WTC11 (cell line): Measurements from ENCODE around the gene HPCAL1. TPM values are rescaled to one million over a fixed set of nuclear protein-coding genes. Genes with fewer than 3 reads are reported as not detected.

Source experiments
- ATAC-seq: fragments of 200-7000 bp; cut with Tn5 transposase; 2 replicates; pipeline ENCODE4 v1.10.0; 2021; ENCODE audit warnings: mild to moderate bottlenecking, moderate library complexity
- CTCF ChIA-PET: fragments of 300-600 bp; sonication (Branson Sonifier 250); formaldehyde crosslinking; loops from one replicate; lab custom pipeline; 2021; ENCODE audit warnings: antibody characterized with exemption; lab: Charles Lee
- POLR2A ChIA-PET: fragments of 350-600 bp; sonication (Branson Sonifier 250); formaldehyde crosslinking; loops from one replicate; lab custom pipeline; 2021; ENCODE audit warnings: antibody characterized with exemption; lab: Charles Lee
- DNase-seq: peaks from one replicate; pipeline ENCODE4 v3.0.0; 2021; ENCODE audit warnings: low spot score
- H3K27ac Mint-ChIP-seq: 2 replicates; pipeline ENCODE4 v1.8.0; 2021; ENCODE audit warnings: mixed read lengths
- H3K27me3 Mint-ChIP-seq: 2 replicates; pipeline ENCODE4 v1.8.0; 2021; ENCODE audit warnings: low read depth, mild to moderate bottlenecking, moderate library complexity, mixed read lengths
- H3K36me3 Mint-ChIP-seq: 2 replicates; pipeline ENCODE4 v1.8.0; 2021; ENCODE audit warnings: mixed read lengths
- H3K4me1 Mint-ChIP-seq: 2 replicates; pipeline ENCODE4 v1.8.0; 2022; ENCODE audit warnings: mixed read lengths
- H3K4me3 Mint-ChIP-seq: 2 replicates; pipeline ENCODE4 v1.8.0; 2021; ENCODE audit warnings: mild to moderate bottlenecking, moderate library complexity, mixed read lengths
- H3K9me3 Mint-ChIP-seq: 2 replicates; pipeline ENCODE4 v1.8.0; 2021; ENCODE audit warnings: mixed read lengths
- ATF3 ChIP-seq: sonication (generic); formaldehyde crosslinking; conservative IDR thresholded peaks from 2 replicates; pipeline ENCODE4 v1.8.1; 2022; ENCODE audit warnings: mild to moderate bottlenecking, missing genetic modification reagents
- CDX4 ChIP-seq: fragments of 250-450 bp; sonication (Bioruptor Pico); IDR thresholded peaks from 2 replicates; pipeline ENCODE4 v1.9.0; 2021; ENCODE audit warnings: moderate library complexity, mild to moderate bottlenecking, inconsistent platforms, borderline replicate concordance
- CREM ChIP-seq: sonication (generic); formaldehyde crosslinking; IDR thresholded peaks from 2 replicates; pipeline ENCODE4 v1.8.1; 2022; ENCODE audit warnings: mild to moderate bottlenecking, missing genetic modification reagents, moderate library complexity
- FOXJ3 ChIP-seq: sonication (generic); formaldehyde crosslinking; IDR thresholded peaks from 2 replicates; pipeline ENCODE4 v1.9.0; 2021; ENCODE audit warnings: missing genetic modification reagents, mild to moderate bottlenecking, borderline replicate concordance
- FOXP1 ChIP-seq: sonication (generic); formaldehyde crosslinking; IDR thresholded peaks from 2 replicates; pipeline ENCODE4 v1.8.0; 2022; ENCODE audit warnings: missing genetic modification reagents, mild to moderate bottlenecking, moderate library complexity, borderline replicate concordance
- FOXP4 ChIP-seq: sonication (generic); formaldehyde crosslinking; IDR thresholded peaks from 2 replicates; pipeline ENCODE4 v1.8.0; 2022; ENCODE audit warnings: mild to moderate bottlenecking, missing genetic modification reagents
- GRHL2 ChIP-seq: fragments of 250-450 bp; sonication (Bioruptor Pico); IDR thresholded peaks from 2 replicates; pipeline ENCODE4 v1.8.0; 2022; ENCODE audit warnings: mild to moderate bottlenecking, moderate library complexity; ENCODE audit not compliant: insufficient replicate concordance, severe bottlenecking
- GTF2I ChIP-seq: fragments of 250-450 bp; sonication (Bioruptor Pico); conservative IDR thresholded peaks from 2 replicates; pipeline ENCODE4 v1.4.0; 2021; ENCODE audit warnings: mild to moderate bottlenecking
- HMGXB4 ChIP-seq: sonication (generic); formaldehyde crosslinking; IDR thresholded peaks from 2 replicates; pipeline ENCODE4 v1.8.1; 2023; ENCODE audit warnings: mild to moderate bottlenecking, moderate library complexity, missing genetic modification reagents
- JUN ChIP-seq: sonication (generic); formaldehyde crosslinking; IDR thresholded peaks from 2 replicates; pipeline ENCODE4 v1.8.0; 2023; ENCODE audit warnings: mild to moderate bottlenecking, missing genetic modification reagents
- KAT7 ChIP-seq: sonication (generic); formaldehyde crosslinking; IDR thresholded peaks from 2 replicates; pipeline ENCODE4 v1.8.1; 2023; ENCODE audit warnings: missing genetic modification reagents, mild to moderate bottlenecking, borderline replicate concordance
- MAX ChIP-seq: sonication (generic); formaldehyde crosslinking; IDR thresholded peaks from 2 replicates; pipeline ENCODE4 v1.8.0; 2022; ENCODE audit warnings: mild to moderate bottlenecking, missing genetic modification reagents
- MXD4 ChIP-seq: fragments of 250-450 bp; sonication (Bioruptor Pico); IDR thresholded peaks from 2 replicates; pipeline ENCODE4 v1.8.0; 2021; ENCODE audit warnings: mild to moderate bottlenecking, moderate library complexity, borderline replicate concordance
- NFATC4 ChIP-seq: fragments of 250-450 bp; sonication (Bioruptor Pico); IDR thresholded peaks from 2 replicates; pipeline ENCODE4 v1.9.0; 2021; ENCODE audit warnings: mild to moderate bottlenecking
- NFYB ChIP-seq: sonication (generic); formaldehyde crosslinking; conservative IDR thresholded peaks from 2 replicates; pipeline ENCODE4 v1.8.0; 2022; ENCODE audit warnings: low read depth, missing genetic modification reagents
- USF2 ChIP-seq: sonication (generic); formaldehyde crosslinking; IDR thresholded peaks from 2 replicates; pipeline ENCODE4 v1.8.1; 2023; ENCODE audit warnings: mild to moderate bottlenecking, missing genetic modification reagents, moderate library complexity
- ZBTB21 ChIP-seq: sonication (generic); formaldehyde crosslinking; IDR thresholded peaks from 2 replicates; pipeline ENCODE4 v1.8.1; 2023; ENCODE audit warnings: mild to moderate bottlenecking, missing genetic modification reagents, borderline replicate concordance
- ZNF219 ChIP-seq: sonication (generic); formaldehyde crosslinking; IDR thresholded peaks from 2 replicates; pipeline ENCODE4 v1.8.0; 2023; ENCODE audit warnings: missing genetic modification reagents, mild to moderate bottlenecking, borderline replicate concordance
- ZNF263 ChIP-seq: sonication (generic); formaldehyde crosslinking; IDR thresholded peaks from 2 replicates; pipeline ENCODE4 v1.8.1; 2022; ENCODE audit warnings: low read depth, mild to moderate bottlenecking, moderate library complexity, missing genetic modification reagents
- ZNF423 ChIP-seq: fragments of 250-450 bp; sonication (Bioruptor Pico); IDR thresholded peaks from 2 replicates; pipeline ENCODE4 v2.1.2; 2022; ENCODE audit warnings: mild to moderate bottlenecking, moderate library complexity
- ZNF671 ChIP-seq: fragments of 250-450 bp; sonication (Bioruptor Pico); IDR thresholded peaks from 2 replicates; pipeline ENCODE4 v1.8.0; 2021; ENCODE audit warnings: mild to moderate bottlenecking
- total RNA-seq: library from RNA; stranded (reverse); gene quantifications from 3 replicates; pipeline ENCODE4 v1.2.3, GENCODE V29; 2021
- TF ChIP-seq, protein P1 (sequence below): fragments of 200-600 bp; IDR thresholded peaks from 2 replicates; pipeline ENCODE4 v1.8.0; 2022; ENCODE audit warnings: antibody characterized with exemption
- TF ChIP-seq, protein P2 (sequence below): sonication (generic); formaldehyde crosslinking; IDR thresholded peaks from 2 replicates; pipeline ENCODE4 v1.8.1; 2023; ENCODE audit warnings: mild to moderate bottlenecking, missing genetic modification reagents

HPCAL1 gene
- total RNA-seq, 1 experiment from 2014 or later, result 11.8 TPM

DNA sequence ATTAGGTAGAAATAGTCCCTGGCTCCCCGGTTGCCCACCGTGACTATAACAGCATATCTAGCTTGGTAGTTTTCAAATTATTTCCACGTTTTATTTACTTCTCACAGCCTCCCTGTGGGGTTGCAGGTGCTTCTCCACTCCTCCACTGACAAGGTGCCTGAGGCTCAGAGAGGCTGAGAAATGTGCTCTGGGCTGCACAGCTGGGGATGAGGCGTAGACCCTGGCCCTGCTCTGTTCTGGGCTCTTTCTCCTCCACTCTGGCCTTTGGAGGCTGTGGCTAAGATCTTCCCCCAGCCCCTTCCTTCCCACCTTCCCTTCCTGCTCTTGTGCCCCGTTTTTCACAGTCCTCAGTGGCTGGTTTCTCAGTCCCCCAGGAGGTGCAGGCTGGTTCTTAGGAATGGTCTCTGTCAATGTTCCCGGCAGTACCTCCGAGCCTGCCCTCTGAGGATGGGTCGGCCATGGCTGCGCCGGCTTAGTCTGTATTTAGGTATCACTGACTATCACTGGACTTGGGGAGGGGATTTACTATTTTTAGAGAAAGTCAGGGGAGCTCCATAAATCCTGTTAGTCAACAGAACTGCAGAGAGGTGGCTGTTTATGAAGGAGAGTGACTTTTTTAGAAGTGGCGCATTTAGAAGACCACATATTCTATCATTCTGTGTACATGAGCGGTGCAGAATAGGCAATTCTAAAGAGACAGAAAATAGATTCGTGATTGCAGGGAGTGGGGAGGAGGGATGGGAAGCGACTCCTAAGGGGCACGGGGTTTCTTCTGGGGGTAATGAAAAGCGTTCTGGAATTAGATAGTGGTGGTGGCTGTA lies 35.0 kb downstream of the HPCAL1 start:
- ATAC-seq, result no peak
- ChIA-PET CTCF (interaction anchor here (1.8 kb wide), 1 partner anchor 71 kb away, joined by 5 read pairs; no protein-coding TSS in a partner anchor), POLR2A (no interaction called here)
- Mint-ChIP-seq H3K36me3 (peaks cover 10% of the 10 kb centered on the region), H3K9me3 (peaks cover 13% of the 10 kb centered on the region), H3K27ac (no peak overlapping the region), H3K4me1 (peaks cover 11% of the 10 kb centered on the region), H3K4me3 (no peak overlapping the region), H3K27me3 (no peaks in the 10 kb centered on the region)
- DNase-seq, result no peak
- TF ChIP-seq NFYB (CRISPR knock-in tag) (no peak), ZNF263 (CRISPR knock-in tag) (no peak), FOXP4 (CRISPR knock-in tag) (no peak), FOXJ3 (CRISPR knock-in tag) (no peak), GTF2I (no peak), GRHL2 (CRISPR knock-in tag) (no peak), ZNF219 (CRISPR knock-in tag) (no peak), FOXP1 (no peak), MXD4 (CRISPR knock-in tag) (no peak), HMGXB4 (CRISPR knock-in tag) (no peak), USF2 (CRISPR knock-in tag) (no peak), ZNF671 (CRISPR knock-in tag) (no peak)

DNA sequence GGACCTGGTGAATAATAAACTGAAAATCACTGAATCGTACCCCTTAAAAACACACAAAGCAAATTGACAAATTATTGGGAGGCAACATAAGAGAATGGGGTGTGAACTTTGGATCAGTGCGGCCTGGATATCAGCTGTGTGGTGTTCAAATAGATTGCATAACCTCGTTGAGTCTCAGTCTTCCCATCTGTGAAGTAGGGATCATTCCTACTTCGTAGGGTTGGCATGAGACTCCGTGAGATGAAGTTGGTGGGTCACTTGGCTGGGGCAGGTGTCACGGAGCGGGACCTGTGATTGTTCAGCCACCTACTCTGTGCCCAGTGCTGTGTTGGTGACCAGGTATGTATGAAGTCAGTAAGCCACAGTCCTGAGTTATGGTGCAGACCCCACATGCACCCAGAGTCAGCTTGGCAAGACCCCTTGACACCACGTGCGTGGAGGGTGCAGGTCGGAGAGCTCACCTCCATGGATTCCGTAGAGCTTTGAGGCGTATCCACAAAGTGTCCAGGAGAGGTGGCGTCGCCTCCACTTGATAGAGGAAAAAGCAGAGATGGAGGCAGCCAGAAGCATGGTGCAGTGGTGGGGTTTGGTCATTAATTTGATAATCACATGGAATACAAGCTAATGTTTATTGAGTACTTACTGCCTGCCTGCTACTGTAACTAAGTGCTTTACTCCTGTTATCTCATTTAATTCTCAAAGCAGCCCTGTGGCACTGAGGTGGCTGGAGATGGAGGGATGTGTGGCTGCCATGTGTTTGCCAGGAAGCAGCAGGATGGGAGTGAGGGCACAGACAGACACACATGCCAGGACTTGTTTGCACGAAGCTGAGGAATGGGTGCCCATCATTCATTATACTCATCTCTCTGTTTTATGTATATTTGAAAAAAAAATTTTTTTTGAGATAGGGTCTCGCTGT lies 35.8 kb downstream of the HPCAL1 start:
- ChIA-PET CTCF (no interaction called here), POLR2A (no interaction called here)
- peaks cover 13% of the 10 kb centered on the region for H3K9me3 Mint-ChIP-seq
- TF ChIP-seq GTF2I (no peak), ZBTB21 (CRISPR knock-in tag) (no peak), ZNF423 (CRISPR knock-in tag) (no peak), JUN (CRISPR knock-in tag) (no peak), ATF3 (CRISPR knock-in tag) (no peak), CREM (CRISPR knock-in tag) (no peak), KAT7 (CRISPR knock-in tag) (no peak), CDX4 (CRISPR knock-in tag) (no peak), MAX (CRISPR knock-in tag) (no peak), NFATC4 (CRISPR knock-in tag) (no peak)
- TF ChIP-seq, protein P1, sequence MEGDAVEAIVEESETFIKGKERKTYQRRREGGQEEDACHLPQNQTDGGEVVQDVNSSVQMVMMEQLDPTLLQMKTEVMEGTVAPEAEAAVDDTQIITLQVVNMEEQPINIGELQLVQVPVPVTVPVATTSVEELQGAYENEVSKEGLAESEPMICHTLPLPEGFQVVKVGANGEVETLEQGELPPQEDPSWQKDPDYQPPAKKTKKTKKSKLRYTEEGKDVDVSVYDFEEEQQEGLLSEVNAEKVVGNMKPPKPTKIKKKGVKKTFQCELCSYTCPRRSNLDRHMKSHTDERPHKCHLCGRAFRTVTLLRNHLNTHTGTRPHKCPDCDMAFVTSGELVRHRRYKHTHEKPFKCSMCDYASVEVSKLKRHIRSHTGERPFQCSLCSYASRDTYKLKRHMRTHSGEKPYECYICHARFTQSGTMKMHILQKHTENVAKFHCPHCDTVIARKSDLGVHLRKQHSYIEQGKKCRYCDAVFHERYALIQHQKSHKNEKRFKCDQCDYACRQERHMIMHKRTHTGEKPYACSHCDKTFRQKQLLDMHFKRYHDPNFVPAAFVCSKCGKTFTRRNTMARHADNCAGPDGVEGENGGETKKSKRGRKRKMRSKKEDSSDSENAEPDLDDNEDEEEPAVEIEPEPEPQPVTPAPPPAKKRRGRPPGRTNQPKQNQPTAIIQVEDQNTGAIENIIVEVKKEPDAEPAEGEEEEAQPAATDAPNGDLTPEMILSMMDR, result no peak
- TF ChIP-seq, protein P2, sequence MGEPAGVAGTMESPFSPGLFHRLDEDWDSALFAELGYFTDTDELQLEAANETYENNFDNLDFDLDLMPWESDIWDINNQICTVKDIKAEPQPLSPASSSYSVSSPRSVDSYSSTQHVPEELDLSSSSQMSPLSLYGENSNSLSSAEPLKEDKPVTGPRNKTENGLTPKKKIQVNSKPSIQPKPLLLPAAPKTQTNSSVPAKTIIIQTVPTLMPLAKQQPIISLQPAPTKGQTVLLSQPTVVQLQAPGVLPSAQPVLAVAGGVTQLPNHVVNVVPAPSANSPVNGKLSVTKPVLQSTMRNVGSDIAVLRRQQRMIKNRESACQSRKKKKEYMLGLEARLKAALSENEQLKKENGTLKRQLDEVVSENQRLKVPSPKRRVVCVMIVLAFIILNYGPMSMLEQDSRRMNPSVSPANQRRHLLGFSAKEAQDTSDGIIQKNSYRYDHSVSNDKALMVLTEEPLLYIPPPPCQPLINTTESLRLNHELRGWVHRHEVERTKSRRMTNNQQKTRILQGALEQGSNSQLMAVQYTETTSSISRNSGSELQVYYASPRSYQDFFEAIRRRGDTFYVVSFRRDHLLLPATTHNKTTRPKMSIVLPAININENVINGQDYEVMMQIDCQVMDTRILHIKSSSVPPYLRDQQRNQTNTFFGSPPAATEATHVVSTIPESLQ, result no peak

More for the DNA sequence above, 35.8 kb downstream of the HPCAL1 start:
- no peak overlapping the region for H3K27ac Mint-ChIP-seq
- no peak overlapping the region for H3K4me3 Mint-ChIP-seq
- ATAC-seq (no peak), DNase-seq (no peak)
- H3K36me3 Mint-ChIP-seq, result peaks cover 10% of the 10 kb centered on the region
- H3K27me3 Mint-ChIP-seq, result no peaks in the 10 kb centered on the region
- peaks cover 2% of the 10 kb centered on the region for H3K4me1 Mint-ChIP-seq
